ENCODE data around the gene EFNA3. TPM values are rescaled to one million over a fixed set of nuclear protein-coding genes. Genes with fewer than 3 reads are reported as not detected.

EFNA3 gene
- total RNA-seq, 1 experiment from 2014 or later, result 7.5 TPM

DNA sequence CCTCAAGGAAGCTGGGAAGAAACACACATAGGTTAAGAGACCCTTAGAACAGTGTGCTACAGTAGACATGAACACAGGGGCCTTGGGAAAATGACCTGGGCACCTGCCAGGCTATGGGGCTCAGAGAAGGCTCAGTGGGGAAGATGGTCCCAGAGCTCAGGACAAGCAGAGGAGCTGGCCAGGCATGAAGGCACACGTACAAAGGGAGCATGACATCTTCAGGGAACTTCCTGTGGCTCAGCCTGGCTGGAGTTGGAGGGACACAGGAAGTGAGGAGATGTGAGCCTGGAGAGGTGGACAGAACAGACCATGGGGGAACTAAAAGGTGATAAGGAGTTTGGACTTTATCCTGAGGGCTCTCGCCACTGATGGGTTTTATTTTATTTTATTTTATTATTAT lies 53.2 kb downstream of the EFNA3 start:
- DNase-seq (ENCODE audit: low spot score), result no peak

DNA sequence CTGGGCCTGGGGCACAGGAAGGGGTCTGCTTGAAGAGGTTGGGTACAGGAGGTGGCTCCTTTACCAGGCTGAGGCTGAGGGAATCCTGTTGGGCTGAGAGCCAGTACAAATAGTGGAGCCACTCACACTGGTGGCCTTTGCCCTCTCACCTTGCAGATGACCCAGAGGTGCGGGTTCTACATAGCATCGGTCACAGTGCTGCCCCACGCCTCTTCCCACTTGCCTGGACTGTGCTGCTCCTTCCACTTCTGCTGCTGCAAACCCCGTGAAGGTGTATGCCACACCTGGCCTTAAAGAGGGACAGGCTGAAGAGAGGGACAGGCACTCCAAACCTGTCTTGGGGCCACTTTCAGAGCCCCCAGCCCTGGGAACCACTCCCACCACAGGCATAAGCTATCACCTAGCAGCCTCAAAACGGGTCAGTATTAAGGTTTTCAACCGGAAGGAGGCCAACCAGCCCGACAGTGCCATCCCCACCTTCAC lies 55.2 kb downstream of the EFNA3 start:
- no peak for DNase-seq (ENCODE audit: low spot score)

DNA sequence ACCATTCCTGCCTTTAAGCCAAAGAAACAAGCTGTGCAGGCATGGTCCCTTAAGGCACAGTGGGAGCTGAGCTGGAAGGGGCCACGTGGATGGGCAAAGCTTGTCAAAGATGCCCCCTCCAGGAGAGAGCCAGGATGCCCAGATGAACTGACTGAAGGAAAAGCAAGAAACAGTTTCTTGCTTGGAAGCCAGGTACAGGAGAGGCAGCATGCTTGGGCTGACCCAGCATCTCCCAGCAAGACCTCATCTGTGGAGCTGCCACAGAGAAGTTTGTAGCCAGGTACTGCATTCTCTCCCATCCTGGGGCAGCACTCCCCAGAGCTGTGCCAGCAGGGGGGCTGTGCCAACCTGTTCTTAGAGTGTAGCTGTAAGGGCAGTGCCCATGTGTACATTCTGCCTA lies 55.7 kb downstream of the EFNA3 start:
- DNase-seq (ENCODE audit: low spot score), result no peak

DNA sequence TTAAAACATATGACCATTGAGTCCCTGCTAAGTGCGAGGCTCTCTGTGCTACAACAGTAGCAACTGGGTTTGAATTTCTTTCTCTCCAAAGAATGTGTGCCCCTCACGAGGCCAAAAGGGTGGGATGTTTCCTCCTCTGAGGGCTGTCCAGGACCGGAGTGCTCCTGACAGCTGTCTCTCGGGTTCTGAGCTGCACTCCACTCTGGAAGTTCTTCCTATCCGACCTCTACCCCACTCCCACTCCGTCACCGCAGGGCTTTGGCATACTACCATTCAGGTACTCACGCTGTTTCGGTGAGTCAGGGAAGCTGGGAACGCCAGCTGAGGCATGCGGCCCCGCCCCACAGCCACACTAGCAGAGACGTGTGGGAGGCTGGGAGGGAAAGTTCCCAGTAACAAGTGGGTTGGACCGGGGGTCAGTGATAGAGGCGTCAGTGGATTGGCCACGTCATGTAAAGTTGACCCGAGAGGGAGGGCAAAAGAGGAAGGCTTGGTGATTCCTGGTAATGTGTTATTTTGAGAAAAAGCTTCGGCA lies 56.3 kb downstream of the EFNA3 start:
- peak; percentile 95 for DNase-seq (ENCODE audit: low spot score)

DNA sequence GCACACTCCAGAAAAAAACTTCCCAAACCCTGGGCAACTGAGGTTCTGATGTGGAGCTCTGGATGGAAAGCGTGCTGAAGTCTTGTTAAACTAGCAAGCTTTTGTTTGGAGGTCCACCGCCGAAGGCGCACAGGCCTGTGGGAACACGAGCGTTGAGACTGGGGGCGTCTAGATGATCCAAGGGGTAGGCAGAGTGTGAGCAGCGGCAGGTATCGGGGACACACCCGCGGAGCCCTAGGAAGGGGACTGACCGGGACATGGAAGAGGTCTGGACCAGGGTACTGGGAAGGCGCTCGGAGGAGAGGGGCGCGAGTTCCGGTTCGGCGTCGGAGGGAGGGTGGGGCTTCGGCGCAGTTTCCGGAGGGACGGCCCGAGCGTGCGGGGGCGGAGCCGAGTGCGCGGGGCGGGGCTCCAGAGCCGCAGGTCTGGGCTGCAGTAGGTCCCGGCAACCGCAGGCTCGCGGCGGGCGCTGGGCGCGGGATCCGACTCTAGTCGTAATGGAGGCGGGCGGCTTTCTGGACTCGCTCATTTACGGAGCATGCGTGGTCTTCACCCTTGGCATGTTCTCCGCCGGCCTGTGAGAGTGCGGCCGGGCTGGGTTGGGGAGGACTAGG lies 56.9 kb downstream of the EFNA3 start, which contains the start of gene SLC50A1:
Gene SLC50A1, plus strand, starts transcription at position 438 of the 614 bp plus-strand sequence. Its CDS starts 60 bp downstream, at position 498.
- peak; percentile 86 for DNase-seq (ENCODE audit: low spot score)

DNA sequence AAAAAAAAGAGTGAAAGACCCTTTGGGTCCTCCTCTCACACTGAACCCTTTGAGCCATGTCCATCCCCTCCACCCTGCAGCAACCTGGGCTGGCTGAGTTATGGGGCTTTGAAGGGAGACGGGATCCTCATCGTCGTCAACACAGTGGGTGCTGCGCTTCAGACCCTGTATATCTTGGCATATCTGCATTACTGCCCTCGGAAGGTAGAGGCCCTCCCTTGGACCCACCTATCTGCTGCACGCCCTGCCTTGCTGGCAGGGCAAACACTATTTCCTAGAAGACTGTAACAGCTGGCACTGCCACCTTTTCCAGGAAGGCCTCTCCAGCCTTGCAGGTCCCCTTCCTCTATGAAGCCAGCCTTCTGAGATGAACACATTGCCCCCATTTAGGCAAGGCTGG lies 58.1 kb downstream of the EFNA3 start:
- DNase-seq (ENCODE audit: low spot score), result no peak

Other genes with a start within 250 kb of the EFNA3 start
- 0.06 and 0.41 TPM in 2 replicates for gene KCNN3, start 208.6 kb upstream of the EFNA3 start, total RNA-seq (2014; rRNA removed; shearing (Covaris generic))
- gene PMVK, start 142.1 kb upstream of the EFNA3 start, total RNA-seq (2014; rRNA removed; shearing (Covaris generic)), result 1.2 and 7.9 TPM in 2 replicates
- gene PBXIP1, start 122.7 kb upstream of the EFNA3 start, total RNA-seq (2014; rRNA removed; shearing (Covaris generic)), result 22.8 and 31.2 TPM in 2 replicates
- 18.0 TPM in 2 replicates for gene PYGO2, start 117.1 kb upstream of the EFNA3 start, total RNA-seq (2014; rRNA removed; shearing (Covaris generic))
- gene SHC1, start 108.1 kb upstream of the EFNA3 start, total RNA-seq (2014; rRNA removed; shearing (Covaris generic)), result 163 and 170 TPM in 2 replicates
- gene CKS1B, start 104.2 kb upstream of the EFNA3 start, total RNA-seq (2014; rRNA removed; shearing (Covaris generic)), result 170 and 248 TPM in 2 replicates
- gene FLAD1, start 95.5 kb upstream of the EFNA3 start, total RNA-seq (2014; rRNA removed; shearing (Covaris generic)), result 31.4 and 37.9 TPM in 2 replicates
- not detected in 2 replicates for gene LENEP, start 85.3 kb upstream of the EFNA3 start, total RNA-seq (2014; rRNA removed; shearing (Covaris generic))
- gene ZBTB7B, start 76.0 kb upstream of the EFNA3 start, total RNA-seq (2014; rRNA removed; shearing (Covaris generic)), result 8.3 and 10.6 TPM in 2 replicates
- gene DCST2, start 45.1 kb upstream of the EFNA3 start, total RNA-seq (2014; rRNA removed; shearing (Covaris generic)), result not detected in 2 replicates
- gene DCST1, start 45.0 kb upstream of the EFNA3 start, total RNA-seq (2014; rRNA removed; shearing (Covaris generic)), result not detected in 2 replicates
- 51.8 and 64.3 TPM in 2 replicates for gene ADAM15, start 27.5 kb upstream of the EFNA3 start, total RNA-seq (2014; rRNA removed; shearing (Covaris generic))
- 24.4 and 26.9 TPM in 2 replicates for gene EFNA4, start 15.1 kb upstream of the EFNA3 start, total RNA-seq (2014; rRNA removed; shearing (Covaris generic))
- gene EFNA1, start 49.0 kb downstream of the EFNA3 start, total RNA-seq (2014; rRNA removed; shearing (Covaris generic)), result 14.6 and 28.0 TPM in 2 replicates
- 35.8 and 40.5 TPM in 2 replicates for gene SLC50A1, start 57.0 kb downstream of the EFNA3 start, total RNA-seq (2014; rRNA removed; shearing (Covaris generic))
- gene DPM3, start 61.7 kb downstream of the EFNA3 start, total RNA-seq (2014; rRNA removed; shearing (Covaris generic)), result 53.2 and 72.4 TPM in 2 replicates
- 128 and 140 TPM in 2 replicates for gene KRTCAP2, start 94.5 kb downstream of the EFNA3 start, total RNA-seq (2014; rRNA removed; shearing (Covaris generic))
- gene TRIM46, start 95.0 kb downstream of the EFNA3 start, total RNA-seq (2014; rRNA removed; shearing (Covaris generic)), result 0.37 and 1.1 TPM in 2 replicates
- 2.8 and 3.9 TPM in 2 replicates for gene THBS3, start 129.1 kb downstream of the EFNA3 start, total RNA-seq (2014; rRNA removed; shearing (Covaris generic))
- gene MTX1, start 129.9 kb downstream of the EFNA3 start, total RNA-seq (2014; rRNA removed; shearing (Covaris generic)), result 79.5 and 82.1 TPM in 2 replicates
- gene ENTREP3, start 176.6 kb downstream of the EFNA3 start, total RNA-seq (2014; rRNA removed; shearing (Covaris generic)), result 5.7 and 11.0 TPM in 2 replicates
- 72.7 and 133 TPM in 2 replicates for gene SCAMP3, start 183.5 kb downstream of the EFNA3 start, total RNA-seq (2014; rRNA removed; shearing (Covaris generic))
- 13.7 and 14.6 TPM in 2 replicates for gene CLK2, start 194.7 kb downstream of the EFNA3 start, total RNA-seq (2014; rRNA removed; shearing (Covaris generic))
- 0.52 TPM in 1 of 2 replicates, not detected in the other for gene HCN3, start 198.6 kb downstream of the EFNA3 start, total RNA-seq (2014; rRNA removed; shearing (Covaris generic))
- not detected in 2 replicates for gene PKLR, start 222.6 kb downstream of the EFNA3 start, total RNA-seq (2014; rRNA removed; shearing (Covaris generic))
- 218 and 266 TPM in 2 replicates for gene FDPS, start 230.0 kb downstream of the EFNA3 start, total RNA-seq (2014; rRNA removed; shearing (Covaris generic))
- gene RUSC1, start 242.1 kb downstream of the EFNA3 start, total RNA-seq (2014; rRNA removed; shearing (Covaris generic)), result 27.5 and 33.8 TPM in 2 replicates